IPS-NIHi7 (cell line): ENCODE measurements around the gene WASHC4.

Experiments
- DNase-seq: peaks from one replicate; pipeline ENCODE4 v3.0.0; 2012; ENCODE audit warnings: mixed read lengths; ENCODE audit errors: extremely low spot score

WASHC4 gene, protein sequence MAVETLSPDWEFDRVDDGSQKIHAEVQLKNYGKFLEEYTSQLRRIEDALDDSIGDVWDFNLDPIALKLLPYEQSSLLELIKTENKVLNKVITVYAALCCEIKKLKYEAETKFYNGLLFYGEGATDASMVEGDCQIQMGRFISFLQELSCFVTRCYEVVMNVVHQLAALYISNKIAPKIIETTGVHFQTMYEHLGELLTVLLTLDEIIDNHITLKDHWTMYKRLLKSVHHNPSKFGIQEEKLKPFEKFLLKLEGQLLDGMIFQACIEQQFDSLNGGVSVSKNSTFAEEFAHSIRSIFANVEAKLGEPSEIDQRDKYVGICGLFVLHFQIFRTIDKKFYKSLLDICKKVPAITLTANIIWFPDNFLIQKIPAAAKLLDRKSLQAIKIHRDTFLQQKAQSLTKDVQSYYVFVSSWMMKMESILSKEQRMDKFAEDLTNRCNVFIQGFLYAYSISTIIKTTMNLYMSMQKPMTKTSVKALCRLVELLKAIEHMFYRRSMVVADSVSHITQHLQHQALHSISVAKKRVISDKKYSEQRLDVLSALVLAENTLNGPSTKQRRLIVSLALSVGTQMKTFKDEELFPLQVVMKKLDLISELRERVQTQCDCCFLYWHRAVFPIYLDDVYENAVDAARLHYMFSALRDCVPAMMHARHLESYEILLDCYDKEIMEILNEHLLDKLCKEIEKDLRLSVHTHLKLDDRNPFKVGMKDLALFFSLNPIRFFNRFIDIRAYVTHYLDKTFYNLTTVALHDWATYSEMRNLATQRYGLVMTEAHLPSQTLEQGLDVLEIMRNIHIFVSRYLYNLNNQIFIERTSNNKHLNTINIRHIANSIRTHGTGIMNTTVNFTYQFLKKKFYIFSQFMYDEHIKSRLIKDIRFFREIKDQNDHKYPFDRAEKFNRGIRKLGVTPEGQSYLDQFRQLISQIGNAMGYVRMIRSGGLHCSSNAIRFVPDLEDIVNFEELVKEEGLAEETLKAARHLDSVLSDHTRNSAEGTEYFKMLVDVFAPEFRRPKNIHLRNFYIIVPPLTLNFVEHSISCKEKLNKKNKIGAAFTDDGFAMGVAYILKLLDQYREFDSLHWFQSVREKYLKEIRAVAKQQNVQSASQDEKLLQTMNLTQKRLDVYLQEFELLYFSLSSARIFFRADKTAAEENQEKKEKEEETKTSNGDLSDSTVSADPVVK

DNA sequence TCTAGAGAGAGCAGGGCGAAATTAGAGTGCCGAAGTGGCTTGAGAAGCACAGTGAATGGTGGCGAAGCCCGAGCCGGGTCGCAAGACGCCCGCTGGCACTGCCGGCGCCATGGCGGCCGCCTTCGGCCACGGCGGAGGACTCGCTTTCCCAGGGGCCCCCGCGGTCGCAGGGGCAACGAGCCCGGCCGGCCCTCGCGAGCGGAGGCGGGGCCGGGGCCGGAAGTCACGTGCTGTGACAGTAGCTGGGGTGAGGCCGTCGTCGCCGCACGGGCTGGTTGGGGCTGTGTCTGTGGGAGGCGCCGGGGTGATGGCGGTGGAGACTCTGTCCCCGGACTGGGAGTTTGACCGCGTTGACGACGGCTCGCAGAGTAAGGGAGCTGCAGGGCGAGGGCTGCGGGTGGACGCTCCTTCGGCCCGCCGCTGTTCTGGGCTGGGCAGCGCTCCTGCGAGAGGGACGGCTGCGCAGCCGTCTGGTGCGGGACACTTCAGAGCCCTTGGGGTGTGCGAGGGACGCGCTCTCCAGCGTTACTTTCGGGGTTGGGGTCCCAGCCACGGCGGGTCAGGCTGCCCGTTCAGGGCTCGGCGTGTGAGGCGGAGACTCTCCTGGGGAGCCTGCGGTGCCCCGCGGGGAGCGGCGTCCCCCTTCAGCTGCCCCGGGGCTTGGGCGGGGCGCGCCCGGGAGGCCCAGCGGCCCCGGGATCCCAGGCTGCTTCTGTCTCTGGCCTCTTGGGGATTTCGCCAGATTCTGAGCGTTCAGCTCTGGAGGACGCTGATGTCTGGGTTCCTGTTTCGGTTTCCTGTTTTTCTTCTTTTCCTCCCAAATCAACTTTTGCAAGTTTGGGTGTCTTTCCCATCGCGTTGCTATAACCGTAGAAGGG lies at the start of gene WASHC4:
WASHC4 (plus strand) TSS at position 238 of the 878 bp plus-strand sequence; CDS start at position 308, 70 bp downstream.
- peak; percentile 97 for DNase-seq

DNA sequence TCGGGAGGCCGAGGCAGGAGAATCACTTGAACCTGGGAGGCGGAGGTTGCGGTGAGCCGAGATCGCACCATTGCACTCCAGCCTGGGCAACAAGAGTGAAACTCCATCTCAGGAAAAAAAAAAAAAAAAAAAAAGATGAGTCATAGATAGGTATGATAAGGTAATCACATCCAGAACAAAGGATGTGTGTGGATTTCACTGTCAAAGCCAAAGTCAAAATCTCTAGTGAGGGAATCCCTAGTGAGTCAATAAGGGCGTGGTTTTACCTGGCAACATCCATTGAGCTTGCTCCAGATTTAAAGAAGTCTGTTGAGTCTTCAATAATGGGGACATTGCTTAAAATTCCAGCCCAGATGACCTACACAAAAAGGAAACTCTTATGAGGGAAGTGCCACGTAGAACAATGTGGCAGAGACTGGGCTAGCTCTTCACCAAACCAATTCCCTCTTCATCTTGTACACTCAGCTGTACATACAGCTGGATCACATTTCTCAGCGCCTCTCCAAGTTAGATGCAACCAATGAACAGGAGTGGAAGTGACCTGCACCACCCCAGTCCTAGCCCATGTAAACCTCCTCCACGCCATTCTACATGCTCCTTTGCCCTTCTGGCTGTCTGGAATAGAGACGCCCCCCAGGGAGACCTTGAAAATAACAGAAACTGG lies 46.7 kb upstream of the WASHC4 start:
- DNase-seq, result no peak

DNA sequence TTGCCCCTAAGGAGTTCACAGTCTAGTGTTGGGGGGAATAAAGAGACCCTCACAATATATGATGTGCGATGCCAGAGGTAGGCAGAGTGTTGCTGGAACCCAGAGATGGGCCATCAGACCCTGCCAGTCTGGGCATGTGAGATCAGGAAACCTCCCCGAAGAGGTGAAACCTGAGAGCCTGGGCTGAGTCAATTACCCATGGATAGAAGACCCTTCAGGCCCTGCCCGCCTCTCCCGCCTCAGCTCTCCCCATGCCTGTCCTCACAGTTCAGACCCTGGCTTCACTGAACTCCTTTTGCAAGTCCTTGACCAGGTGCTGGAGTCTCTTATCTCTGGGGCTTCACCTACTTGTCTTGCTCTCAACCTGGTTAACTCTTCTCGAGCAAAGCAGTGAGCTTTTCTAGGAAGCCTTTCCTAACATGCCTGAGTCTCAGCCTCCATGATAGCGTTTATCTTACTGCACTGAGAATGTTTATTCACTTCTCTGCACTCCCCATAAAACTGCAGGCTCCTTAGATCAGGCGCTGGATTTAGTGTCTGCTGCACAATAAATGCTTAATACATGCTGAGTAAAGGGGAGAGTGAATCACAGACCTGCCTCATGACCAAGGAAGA lies 42.9 kb upstream of the WASHC4 start:
- DNase-seq, result peak; percentile 16

DNA sequence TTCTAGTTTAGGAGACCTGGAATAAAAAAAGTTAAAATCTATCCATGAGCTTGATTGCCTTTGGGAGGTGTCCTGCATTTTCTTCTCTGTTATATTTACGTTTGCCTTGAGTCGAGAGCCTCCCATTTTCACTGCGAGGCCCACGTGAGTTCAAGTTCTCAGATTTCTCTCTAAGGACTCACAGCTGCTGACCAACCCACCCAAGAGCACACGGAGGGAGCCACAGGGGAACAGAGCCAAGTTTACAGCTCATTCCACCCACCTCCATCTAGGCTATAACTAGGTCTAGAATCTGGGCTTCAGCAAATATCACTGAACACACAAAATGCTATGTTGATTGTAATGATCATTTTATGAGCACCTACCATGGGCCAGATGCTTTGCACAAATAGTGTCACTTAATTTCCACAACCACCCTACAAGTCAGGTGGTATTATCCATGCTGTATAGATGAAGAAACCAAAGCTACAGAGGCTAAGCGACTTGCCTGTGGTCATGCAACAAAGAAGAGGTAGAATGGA lies 40.0 kb upstream of the WASHC4 start:
- DNase-seq, result no peak

DNA sequence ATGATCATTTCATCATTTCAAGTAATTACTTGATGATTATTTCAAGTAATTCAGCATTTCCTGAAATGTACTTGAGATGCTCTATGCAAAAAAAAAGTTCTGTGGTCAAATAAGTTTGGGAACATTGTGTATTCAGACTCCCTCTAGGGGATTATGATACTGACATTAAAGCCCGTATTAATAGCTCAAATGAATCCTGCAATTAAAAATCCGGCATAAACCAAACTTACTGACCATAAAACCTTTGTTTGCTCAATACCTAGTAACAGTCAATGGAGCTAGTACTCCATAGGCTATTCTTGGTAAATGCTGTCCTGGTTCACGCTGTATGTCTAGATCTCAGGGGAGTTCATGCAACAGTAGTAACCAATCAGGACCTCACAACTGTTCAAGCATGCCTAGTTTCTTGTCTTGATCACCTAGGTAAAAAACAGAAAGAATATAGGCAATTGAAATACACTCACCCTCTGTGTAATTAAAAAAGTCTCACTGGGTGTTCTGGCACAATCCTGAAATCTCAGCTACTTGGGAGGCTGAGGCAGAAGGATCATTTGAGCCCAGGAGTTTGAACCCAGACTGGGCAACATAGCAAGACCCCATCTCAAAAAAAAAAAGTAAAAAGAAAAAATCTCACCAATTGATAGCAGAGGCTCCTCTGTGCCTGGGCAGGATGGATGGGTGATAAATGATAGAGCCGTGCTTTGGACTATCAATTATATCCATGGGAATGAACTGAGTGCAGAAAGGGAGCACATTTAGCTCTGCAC lies 37.4 kb upstream of the WASHC4 start:
- no peak for DNase-seq

DNA sequence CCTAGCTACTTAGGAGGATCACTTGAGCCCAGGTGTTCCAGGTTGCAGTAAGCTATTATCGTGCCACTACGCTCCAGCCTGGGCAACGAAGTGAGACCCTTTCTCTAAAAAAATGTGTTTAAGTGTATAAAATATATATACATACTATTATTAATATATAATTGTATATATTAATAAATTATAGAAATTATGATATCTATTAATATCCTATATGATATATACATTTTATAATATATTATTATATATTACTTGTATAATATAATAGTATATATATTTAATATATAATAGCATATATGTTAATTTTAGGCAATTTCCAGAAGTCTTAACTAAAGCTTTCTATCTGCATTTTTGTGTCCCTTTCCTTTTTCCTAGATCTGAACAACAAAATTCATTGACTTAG lies 35.5 kb upstream of the WASHC4 start:
- no peak for DNase-seq

DNA sequence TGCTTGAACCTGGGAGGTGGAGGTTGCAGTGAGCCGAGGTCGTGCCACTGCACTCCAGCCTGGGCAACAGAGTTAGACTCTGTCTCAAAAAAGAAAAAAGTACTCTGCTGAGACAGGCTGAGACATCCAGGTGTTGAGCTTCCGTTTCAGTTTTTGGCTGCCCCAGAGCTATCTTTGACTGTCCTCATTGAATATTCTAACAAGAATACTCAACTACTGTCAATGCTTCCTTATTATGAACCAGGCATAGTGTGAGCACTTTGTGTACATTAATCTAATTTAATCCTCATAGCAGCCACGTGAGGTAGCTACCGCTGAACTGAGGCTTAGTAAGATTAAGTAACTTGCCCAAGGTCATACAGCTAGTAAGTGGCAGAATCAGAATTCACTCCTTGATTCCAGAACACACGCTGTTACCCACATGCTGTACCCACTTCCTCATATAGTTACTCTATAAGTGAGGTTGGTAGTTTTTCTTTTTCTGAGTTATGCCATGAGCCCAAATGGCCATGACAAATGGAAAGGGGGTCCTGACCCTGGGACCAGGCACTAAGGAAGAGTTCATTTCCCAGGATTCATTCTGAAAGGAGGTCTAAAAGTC lies 34.5 kb upstream of the WASHC4 start:
- no peak for DNase-seq

DNA sequence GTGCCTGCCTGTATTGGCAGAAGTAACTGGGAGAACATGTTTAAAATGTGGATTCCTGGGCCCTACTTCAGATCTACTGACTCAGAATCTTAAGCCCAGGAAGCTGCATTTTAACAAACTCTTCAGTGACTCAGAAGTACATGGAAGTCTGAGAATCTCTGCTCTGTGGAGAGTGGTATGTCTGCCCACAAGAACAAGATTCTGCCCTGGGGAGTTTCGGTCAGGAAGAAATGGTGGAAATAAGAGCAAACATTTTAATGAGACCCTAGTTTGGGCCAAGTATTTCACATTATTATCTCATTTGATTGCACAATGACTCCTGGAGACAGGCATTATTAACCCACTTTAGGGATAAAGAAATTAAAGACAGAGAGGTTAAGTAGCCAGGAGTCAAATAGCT lies 31.4 kb upstream of the WASHC4 start:
- DNase-seq, result no peak

DNA sequence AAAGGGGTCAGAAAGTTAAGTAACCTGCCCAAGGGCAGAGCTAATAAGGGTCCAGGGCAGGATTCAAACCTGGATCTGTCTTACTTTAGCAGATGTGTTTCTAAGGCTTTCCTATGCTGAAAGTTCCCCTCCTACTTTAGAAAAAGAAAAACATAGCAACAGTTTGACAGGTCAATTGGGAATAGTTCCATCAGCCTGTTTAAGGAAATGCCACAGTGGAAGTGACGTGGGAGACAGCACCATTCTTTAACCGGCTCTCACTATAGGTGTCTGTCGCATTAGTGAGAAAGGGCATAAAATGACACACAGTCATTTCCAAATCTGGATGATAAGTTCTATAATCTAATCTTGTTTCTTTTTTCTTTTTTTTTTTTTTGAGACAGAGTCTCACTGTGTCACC lies 30.6 kb upstream of the WASHC4 start:
- DNase-seq, result no peak

DNA sequence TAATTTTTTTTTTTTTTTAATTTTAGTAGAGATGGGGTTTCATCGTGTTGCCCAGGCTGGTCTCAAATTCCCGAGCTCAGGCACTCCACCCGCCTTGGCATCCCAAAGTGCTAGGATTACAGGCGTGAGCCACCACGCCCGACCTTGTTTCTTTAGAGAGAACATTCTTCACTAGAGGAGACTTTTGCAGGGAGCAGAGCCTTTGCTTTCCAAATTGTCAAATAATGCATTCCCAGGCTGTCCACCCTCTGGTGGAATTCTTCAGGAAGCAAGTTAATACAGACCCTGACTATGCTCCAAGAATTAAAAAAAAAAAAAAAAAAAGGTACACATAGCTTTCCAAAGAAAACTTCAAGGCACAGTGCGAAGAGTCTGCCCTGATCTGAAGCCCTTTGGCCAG lies 30.1 kb upstream of the WASHC4 start:
- DNase-seq, result no peak

DNA sequence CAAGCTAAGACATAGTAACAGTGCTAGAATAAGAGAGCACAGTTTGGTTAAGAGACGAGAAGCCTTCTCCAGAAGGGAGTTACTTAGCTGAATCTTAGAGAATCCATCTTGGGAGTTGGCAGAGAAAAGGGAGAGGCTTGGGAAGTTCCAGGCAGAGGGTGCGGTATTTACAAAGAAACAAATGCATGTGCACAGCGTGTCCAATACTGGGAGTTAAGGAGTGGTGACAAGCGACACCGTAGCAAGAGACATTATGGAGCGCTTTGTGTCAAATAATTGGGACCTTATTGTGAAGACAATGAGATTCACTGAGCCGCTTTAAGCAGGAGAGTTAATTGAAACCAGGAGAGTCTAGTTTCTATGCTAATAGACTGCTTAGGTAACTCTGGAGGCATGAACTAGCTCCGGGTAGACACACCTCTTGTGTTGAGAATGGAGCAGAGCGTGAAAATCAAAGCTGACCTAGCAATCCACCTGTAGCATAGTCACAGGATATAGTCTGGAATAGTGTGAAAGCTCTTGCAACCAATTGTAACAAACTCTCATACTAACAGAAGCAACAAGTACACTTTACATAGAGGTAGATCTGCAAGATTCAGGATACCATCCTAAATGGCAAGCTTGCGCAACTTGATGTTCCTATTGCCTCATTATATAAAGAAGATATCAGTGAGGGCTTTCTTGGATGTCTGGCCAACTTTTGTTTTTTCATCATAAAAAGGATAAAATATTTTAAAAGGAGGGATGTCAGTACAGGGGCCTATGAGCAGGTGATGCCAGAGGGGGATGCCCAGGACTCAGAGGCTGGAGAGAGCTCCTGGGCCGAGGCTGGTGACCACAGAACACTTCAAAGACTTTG lies 28.6 kb upstream of the WASHC4 start:
- no peak for DNase-seq

DNA sequence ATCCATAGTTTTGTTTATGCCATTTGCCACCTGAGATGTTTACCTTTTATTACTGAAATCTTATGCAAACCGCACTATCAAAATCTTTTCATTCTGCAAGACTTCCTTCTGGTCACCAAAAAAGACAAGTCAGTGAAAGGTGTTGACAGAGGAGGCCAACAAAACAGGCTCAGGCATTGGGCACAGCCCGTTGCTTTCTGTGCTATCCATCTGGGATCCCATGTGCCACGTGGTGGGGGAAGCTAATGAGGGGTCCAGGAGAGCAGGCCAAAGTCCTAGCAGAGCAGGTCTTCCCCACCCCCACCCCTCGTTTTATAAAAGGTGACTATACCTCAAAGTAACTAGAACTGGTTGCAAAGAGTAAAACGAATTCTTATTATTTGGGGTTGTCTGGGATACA lies 24.5 kb upstream of the WASHC4 start:
- DNase-seq, result no peak

DNA sequence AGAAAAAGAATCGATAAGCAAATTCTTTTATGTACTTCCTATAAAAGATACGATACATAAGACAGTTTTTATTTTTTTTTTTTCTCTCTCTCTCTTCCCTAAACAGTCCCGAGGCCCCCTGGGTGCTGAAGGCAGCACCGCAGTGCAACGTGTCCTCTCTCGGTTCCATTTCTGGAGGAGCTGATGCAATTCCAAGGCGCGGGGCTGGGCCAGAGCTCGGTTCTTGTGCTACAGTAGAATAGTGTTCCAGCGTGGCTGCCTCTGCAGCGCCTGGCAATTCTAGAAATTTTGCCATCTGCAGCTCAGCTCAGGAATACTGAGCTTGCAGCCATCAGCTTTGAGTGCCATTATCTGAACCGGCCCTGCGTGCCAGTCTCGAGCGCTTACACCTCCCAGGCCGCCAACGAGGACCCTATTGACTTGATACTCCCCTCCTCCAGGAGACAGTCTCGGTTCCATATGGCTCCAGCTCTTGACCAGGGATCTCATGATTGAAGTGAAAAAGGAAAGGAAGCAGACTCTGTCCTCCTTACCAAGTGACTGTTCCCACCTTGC lies 23.9 kb upstream of the WASHC4 start:
- DNase-seq, result no peak

DNA sequence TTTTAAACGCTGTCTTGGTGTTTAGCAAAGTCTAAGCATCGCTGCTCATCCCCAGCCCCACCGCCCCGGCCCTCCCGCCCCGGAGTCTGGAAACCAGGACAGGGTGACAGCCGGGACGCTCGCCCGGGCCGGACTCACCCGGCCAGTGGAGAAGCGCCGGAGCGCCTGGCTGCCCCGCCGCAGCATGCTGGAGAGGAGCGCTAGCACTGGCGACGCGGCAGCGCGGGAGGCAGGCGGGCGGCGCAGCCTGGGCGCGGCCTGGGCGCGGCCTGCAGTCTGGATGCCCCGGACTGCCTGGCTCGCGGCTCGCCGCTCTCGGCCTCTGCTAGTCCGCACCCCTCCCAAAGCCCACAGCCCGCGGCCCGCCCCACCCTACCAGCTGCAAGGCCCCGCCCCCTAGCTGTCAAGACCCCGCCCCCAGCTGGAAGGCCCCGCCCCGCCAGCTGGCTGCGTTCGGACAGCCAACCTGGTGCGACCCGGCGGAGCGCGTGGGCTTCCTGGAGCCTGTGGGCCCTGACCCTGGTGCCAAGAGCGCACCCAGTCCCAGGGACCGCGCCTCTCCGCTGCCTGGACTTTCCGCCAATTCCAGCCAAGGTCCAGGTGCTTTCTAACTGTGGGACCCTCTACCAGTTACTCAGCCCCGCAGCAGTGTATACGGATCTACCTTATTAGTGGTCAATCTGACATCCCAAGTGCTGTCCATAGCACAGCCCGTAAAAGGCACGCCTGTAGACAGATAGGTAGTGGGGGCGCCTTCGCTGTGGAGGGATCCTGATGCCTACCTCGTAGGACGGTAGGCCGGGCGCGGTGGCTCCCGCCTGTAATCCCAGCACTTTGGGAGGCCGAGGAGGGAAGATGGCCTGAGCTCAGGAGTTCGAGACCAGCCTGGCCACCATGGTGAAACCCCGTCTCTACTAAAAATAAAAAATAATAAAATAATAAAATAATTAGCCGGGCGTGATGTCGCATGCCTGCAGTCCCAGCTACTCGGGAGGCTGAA lies 23.0 kb upstream of the WASHC4 start, which contains the start of gene ALDH1L2:
ALDH1L2 (minus strand) TSS at position 208 of the 1,000 bp plus-strand sequence; CDS start at position 186, 22 bp downstream.
- peak; percentile 93 for DNase-seq

DNA sequence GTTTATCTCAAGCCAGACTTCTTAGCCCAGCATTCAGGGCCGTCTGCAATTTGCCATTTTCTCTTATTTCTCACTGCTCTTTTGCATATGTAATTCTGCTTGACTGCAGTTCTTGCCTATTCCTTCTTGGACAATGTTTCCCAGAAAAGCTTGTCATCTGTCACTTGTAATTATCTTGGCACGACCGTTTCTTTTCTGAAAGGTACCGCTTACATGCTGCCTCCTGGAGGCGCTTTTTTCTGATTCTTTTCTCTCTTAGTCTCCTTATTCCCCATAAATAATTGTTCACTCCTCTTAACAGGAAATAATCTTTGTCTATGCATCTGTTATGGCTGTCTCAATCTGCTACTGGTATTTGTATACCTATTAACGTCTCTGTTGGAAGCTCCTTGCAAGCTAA lies 22.0 kb upstream of the WASHC4 start:
- DNase-seq, result no peak

DNA sequence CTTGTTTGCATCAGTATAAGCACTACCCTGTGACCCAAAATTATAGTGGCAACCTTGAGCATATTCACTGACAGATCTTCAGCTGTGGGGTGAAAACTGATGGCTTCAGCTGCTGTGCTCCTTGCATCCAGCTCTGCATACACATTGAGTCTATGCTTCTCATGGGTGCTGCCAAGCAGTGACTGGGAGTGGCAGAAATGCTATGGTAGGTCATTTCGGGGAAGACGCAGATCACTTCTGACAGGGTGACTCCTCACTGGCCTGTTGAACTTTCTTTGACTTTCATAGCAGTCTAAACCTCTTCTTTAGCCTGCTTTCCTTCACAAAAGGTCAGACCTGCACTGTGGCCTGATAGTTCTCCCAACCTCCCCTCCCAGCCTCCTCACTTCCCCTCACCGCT lies 17.7 kb upstream of the WASHC4 start:
- DNase-seq, result no peak
